ENCODE measurements around the gene CKM.

- TF ChIP-seq CTCF (IDR thresholded peaks at IDR 0.05; ENCODE audit: insufficient read depth, low read length) (no peak), POLR2AphosphoS5 (IDR thresholded peaks at IDR 0.05; ENCODE audit: low read depth) (no peak)
Observed at GRCh38 chr19:45340899-45341453, 18.3 kb upstream of the CKM start.
